IPS DF 6.9 (cell line): ENCODE data around the gene MYO1H.

ENCODE experiments used
- DNase-seq: peaks from one replicate; pipeline ENCODE4 v3.0.0-alpha.2; 2013; ENCODE audit warnings: low read depth, low spot score
- H3K27ac ChIP-seq: one replicate; pipeline ENCODE4 v1.5.1; 2013; ENCODE audit warnings: low read length, control low read depth
- H3K27me3 ChIP-seq: 2 replicates; pipeline ENCODE4 v1.6.1; 2013; ENCODE audit warnings: mild to moderate bottlenecking, low read length; ENCODE audit not compliant: control insufficient read depth, insufficient read depth
- H3K36me3 ChIP-seq: 2 replicates; pipeline ENCODE4 v1.6.1; 2013; ENCODE audit warnings: low read length; ENCODE audit not compliant: control insufficient read depth, insufficient read depth
- H3K4me1 ChIP-seq: 2 replicates; pipeline ENCODE4 v1.6.1; 2013; ENCODE audit warnings: low read length; ENCODE audit not compliant: control insufficient read depth, insufficient read depth
- H3K4me3 ChIP-seq: 2 replicates; pipeline ENCODE4 v1.5.1; 2013; ENCODE audit warnings: mild to moderate bottlenecking, low read length
- H3K9me3 ChIP-seq: 2 replicates; pipeline ENCODE4 v1.6.1; 2013; ENCODE audit warnings: low read length, inconsistent platforms; ENCODE audit not compliant: control insufficient read depth, insufficient read depth
- WGBS: extraction: QIAGEN DNeasy Blood & Tissue Kit; methylation state at CpG from one replicate; pipeline ENCODE4 v1.1.7; 2013; ENCODE audit warnings: mixed read lengths, missing lambda C conversion rate; ENCODE audit not compliant: insufficient read length, insufficient coverage; 5-methylcytosine and 5-hydroxymethylcytosine counted together

MYO1H gene

DNA sequence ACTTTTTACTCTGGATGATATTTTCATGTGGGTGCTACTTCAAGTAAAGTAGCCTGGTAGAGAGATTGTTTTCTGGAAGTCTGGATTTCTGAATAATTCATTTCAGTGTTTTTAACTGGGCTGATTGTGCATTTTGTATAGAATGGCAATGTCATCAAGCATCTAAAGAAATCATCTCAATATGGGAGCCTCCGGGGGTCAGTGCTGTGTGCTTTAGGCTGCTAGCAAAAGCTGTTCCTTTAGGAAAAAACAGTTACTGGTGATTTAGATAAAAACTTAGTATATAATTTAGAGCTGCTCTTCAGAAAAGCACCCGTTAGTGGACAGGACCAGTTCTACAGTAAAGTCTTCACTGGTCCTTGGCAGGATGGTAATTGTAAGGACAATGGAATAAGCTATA is 134.8 kb downstream of the MYO1H start:
- no peak for DNase-seq
- Histone ChIP-seq H3K9me3 (no peaks in the 10 kb centered on the region), H3K4me1 (no peaks in the 10 kb centered on the region), H3K36me3 (peaks cover 5% of the 10 kb centered on the region; the same call in 1 of the 2 replicates), H3K27ac (no peak overlapping the region), H3K4me3 (no peak overlapping the region), H3K27me3 (no peaks in the 10 kb centered on the region)
- WGBS = no CpG with 5 or more reads among the region's 2 CpGs

- no CpG with 5 or more reads among the region's 2 CpGs for WGBS
- H3K4me1 ChIP-seq = no peaks in the 10 kb centered on the region
- H3K36me3 ChIP-seq = peaks cover 5% of the 10 kb centered on the region; the same call in 1 of the 2 replicates
- no peaks in the 10 kb centered on the region for H3K27me3 ChIP-seq
- H3K27ac ChIP-seq = no peak overlapping the region
- no peak overlapping the region for H3K4me3 ChIP-seq
- H3K9me3 ChIP-seq = no peaks in the 10 kb centered on the region
- no peak for DNase-seq
These were observed 135.2 kb downstream of the MYO1H start for GRCh38 chr12:109482894-109483293.

DNA sequence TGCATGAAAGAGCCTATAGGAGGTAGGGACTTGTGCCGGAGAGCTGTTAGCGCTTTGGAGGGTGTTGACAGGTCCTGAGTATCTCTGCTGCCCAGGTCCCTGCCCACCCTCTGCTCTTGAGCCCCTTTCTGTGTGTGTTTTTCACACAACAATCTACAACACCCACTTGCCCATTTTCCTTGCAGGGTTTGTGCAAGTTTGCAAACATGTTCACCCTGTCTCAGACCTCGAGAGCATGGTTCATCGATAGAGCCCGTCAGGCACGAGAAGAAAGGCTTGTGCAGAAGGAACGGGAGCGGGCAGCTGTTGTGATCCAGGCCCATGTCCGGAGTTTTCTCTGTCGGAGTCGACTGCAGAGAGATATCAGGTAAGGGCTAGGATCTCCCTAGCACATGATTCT is 135.6 kb downstream of the MYO1H start:
- Histone ChIP-seq H3K4me3 (no peak overlapping the region), H3K9me3 (no peaks in the 10 kb centered on the region), H3K27me3 (no peaks in the 10 kb centered on the region), H3K36me3 (peaks cover 7% of the 10 kb centered on the region), H3K27ac (no peak overlapping the region), H3K4me1 (no peaks in the 10 kb centered on the region)
- DNase-seq = no peak
- WGBS = no CpG with 5 or more reads among the region's 11 CpGs

GRCh38 chr12:109485201-109485600 is 137.5 kb downstream of the MYO1H start:
- no peak for DNase-seq
- no peaks in the 10 kb centered on the region for H3K9me3 ChIP-seq
- no peak overlapping the region for H3K4me3 ChIP-seq
- H3K36me3 ChIP-seq = peaks cover 14% of the 10 kb centered on the region
- no peaks in the 10 kb centered on the region for H3K27me3 ChIP-seq
- WGBS = no CpG with 5 or more reads among the region's 4 CpGs
- H3K4me1 ChIP-seq = no peaks in the 10 kb centered on the region
- no peak overlapping the region for H3K27ac ChIP-seq

DNA sequence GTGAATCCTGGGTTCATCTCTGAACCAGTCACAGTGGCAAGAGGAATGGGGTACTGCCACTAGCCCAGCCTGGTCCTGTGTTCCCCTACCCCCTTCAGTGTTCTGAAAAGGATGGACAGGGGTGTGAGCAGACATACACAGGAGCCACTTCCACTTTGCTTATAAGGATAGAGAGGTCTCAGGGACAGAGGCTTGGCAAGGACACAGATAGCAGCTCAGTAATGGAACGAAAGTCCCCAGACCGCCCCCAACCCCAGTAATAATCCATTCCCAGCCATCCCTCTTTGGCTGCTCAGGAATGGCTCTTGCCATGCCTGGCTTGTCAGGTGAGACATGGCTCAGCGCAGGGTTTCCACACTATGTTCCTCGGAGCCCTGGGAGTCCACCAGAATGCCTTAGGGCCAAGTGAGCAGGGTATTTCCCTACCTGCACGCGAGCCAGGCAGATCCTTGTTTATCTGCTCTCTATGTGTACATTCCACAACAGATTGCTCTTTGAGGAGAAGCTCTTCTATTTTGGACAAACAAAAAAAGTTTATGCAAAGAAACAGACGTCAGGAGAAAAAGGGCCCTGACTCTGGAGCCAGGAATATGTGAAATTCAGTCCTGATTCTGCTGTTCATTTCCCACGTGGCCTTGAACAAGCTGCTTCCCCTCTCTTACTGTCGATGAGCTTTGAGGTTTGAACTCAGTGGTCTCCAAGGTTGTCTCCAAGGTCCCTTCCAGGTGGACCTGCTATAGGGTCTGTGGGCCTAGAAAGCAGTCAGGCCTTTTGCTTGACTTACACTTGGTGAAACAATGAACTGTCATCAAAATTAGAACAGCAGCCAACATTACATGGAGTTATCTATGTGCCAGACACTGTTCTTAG is 139.7 kb downstream of the MYO1H start:
- no peak for DNase-seq
- peaks cover 16% of the 10 kb centered on the region for H3K36me3 ChIP-seq

DNA sequence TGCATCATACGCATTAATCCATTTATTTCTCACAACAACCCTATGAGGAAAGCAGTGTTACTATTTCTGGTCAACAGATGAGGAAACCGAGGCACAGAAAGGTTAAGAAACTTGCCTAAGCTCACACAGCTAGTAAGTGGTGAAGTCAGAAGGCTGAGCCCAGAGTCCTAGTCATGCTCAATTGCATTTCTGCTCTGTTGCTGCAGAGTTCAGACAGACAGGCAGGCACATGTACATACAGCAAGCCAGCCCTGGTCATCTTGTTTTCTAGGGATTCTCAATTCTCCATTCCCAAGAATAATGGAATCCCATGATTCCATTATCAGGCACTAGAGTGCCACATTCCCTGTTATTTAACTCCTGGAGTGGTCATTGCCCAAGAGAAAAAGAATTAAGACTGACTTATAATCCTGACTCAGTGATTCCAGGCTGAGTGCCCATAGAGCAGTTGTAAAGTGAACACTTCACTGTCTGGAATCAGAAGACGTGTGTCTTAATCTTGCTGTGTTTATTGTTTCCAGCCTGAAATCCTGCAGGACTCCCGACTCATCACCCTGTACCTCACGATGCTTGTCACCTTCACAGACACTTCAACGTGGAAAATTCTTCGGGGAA is 140.5 kb downstream of the MYO1H start:
- Histone ChIP-seq H3K36me3 (peaks cover 15% of the 10 kb centered on the region), H3K9me3 (no peaks in the 10 kb centered on the region), H3K27me3 (no peaks in the 10 kb centered on the region), H3K27ac (no peak overlapping the region), H3K4me1 (no peaks in the 10 kb centered on the region), H3K4me3 (no peak overlapping the region)
- WGBS = no CpG with 5 or more reads among the region's 7 CpGs
- DNase-seq = no peak

More for the DNA sequence above, 139.7 kb downstream of the MYO1H start:
- no peak overlapping the region for H3K27ac ChIP-seq
- no peak overlapping the region for H3K4me3 ChIP-seq
- H3K4me1 ChIP-seq = no peaks in the 10 kb centered on the region
- WGBS = no CpG with 5 or more reads among the region's 9 CpGs
- H3K27me3 ChIP-seq = no peaks in the 10 kb centered on the region
- H3K9me3 ChIP-seq = no peaks in the 10 kb centered on the region

DNA sequence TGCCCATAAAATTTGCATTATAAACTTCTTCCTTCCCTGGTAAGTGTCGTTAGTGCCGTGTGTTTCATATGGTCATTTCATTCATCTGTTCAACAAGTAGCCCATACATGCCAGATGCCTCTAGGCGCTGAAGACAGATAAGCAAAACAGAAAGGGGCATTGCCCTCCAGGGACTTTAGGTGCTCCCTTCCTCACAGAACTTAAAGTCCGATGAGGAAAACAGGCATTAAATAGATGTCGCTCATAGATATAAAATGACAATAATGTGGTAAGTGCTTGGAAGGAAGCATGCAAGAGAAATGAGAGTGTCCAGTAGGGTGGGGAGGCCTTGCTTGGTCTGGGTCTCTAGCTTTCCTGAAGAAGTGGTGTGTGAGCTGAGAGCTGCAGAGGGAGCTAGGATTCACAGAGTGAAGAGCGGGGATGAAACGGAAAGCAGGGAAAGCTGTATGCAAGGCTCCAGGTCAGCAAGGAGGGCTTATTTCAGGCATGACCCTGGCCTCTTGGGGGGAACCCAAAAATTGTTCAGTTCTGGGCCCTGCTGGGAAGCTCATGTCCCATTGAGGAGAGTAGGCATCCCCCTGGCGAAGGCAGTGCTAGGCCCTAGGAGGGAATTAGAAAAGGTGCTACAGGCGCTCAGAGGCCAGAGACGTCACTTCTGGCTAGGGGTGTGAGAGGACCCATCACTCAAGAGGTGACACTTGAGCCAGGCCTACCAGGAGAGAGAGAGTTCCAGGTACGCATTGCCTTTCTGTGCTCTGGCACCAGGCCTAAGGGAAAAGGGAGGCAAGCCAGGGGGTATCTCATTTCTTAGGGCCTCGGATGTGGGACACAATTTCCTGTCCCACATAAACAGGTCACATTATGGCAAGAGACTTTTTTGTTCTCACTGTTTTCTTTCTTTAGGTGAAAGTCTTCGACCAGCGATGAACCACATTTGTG is 141.6 kb downstream of the MYO1H start:
- H3K36me3 ChIP-seq = peaks cover 12% of the 10 kb centered on the region
- DNase-seq = no peak
- H3K4me3 ChIP-seq = no peak overlapping the region
- H3K9me3 ChIP-seq = no peaks in the 10 kb centered on the region
- H3K27ac ChIP-seq = no peak overlapping the region
- H3K4me1 ChIP-seq = no peaks in the 10 kb centered on the region
- no CpG with 5 or more reads among the region's 14 CpGs for whole genome bisulfite sequencing
- no peaks in the 10 kb centered on the region for H3K27me3 ChIP-seq

DNA sequence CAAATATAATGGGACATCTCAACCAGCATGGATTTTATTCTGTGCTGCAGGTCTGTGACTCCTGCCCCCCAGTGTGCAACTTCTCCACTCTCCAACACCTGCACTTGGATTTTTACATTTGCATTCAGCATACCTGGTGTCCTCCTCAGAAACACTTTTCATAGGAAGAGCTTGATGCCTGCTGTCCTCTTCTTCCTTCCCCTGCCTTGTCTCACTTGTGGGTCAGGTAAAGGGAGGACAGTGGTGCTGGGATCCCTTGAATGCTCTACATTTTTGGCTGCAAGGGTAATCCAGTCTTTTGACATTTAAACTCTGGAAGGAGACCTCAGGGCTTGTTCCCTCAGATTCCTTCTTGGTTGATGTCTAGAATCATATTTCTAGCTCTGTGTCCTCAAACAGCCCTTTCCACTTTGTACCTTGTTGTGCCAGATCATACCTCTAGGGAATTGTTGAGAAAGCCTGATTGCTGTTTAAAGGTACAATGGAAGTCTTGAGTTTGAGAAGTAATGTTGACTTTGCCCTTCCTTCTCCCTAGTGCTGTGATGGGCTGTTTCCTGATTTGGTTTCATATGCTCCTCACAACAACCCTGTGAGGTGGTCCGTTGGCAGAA is 142.4 kb downstream of the MYO1H start:
- Histone ChIP-seq H3K27ac (no peak overlapping the region), H3K9me3 (no peaks in the 10 kb centered on the region), H3K27me3 (no peaks in the 10 kb centered on the region), H3K4me3 (no peak overlapping the region), H3K4me1 (no peaks in the 10 kb centered on the region), H3K36me3 (peaks cover 15% of the 10 kb centered on the region)
- no peak for DNase-seq
- WGBS = no CpG with 5 or more reads among the region's 1 CpG

GRCh38 chr12:109491671-109492070 is 144.0 kb downstream of the MYO1H start:
- WGBS = no CpG with 5 or more reads among the region's 4 CpGs
- Histone ChIP-seq H3K4me3 (no peak overlapping the region), H3K27ac (no peak overlapping the region), H3K4me1 (no peaks in the 10 kb centered on the region), H3K9me3 (no peaks in the 10 kb centered on the region), H3K27me3 (no peaks in the 10 kb centered on the region), H3K36me3 (peaks cover 15% of the 10 kb centered on the region)
- no peak for DNase-seq

- Histone ChIP-seq H3K27me3 (no peaks in the 10 kb centered on the region), H3K27ac (no peak overlapping the region), H3K9me3 (no peaks in the 10 kb centered on the region), H3K4me1 (no peaks in the 10 kb centered on the region), H3K4me3 (no peak overlapping the region), H3K36me3 (peaks cover 14% of the 10 kb centered on the region)
- WGBS = no CpG with 5 or more reads among the region's 5 CpGs
- no peak for DNase-seq
These were observed 144.7 kb downstream of the MYO1H start for GRCh38 chr12:109492371-109492770.
